ENCODE data around the gene HSH2D.

DNA sequence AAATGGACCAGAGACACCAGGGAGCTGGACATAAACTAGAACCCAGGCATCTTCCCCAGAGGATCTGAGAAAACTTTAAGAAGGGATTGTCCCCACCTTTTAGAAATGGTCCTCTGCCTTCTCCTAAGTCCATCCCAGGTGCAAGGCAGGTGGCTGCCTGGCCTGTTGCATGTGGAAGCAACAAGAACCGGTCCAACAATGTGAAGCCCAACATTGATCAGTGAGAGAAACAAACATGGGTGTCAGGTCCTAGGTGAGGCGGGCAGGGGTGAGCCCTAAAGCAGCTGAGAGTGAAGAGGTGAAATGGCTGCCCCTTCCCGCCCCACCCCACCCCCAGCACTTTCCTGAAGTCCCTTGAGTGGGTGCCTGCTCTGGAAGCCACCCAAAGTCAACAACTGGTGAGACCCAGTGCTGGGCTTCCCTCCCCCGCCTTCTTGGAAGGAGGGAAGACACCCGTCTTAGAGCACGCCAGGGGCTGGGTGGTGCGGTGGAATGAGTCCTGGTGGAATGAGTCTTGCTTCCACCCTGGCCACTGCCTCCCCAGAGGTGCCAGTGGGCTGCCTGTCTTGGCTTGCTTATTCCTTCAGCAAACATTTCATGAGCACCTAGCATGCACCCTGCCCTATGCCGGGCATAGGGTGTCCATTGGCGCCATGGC is 55.9 kb downstream of the HSH2D start:
- TF ChIP-seq, protein P1, sequence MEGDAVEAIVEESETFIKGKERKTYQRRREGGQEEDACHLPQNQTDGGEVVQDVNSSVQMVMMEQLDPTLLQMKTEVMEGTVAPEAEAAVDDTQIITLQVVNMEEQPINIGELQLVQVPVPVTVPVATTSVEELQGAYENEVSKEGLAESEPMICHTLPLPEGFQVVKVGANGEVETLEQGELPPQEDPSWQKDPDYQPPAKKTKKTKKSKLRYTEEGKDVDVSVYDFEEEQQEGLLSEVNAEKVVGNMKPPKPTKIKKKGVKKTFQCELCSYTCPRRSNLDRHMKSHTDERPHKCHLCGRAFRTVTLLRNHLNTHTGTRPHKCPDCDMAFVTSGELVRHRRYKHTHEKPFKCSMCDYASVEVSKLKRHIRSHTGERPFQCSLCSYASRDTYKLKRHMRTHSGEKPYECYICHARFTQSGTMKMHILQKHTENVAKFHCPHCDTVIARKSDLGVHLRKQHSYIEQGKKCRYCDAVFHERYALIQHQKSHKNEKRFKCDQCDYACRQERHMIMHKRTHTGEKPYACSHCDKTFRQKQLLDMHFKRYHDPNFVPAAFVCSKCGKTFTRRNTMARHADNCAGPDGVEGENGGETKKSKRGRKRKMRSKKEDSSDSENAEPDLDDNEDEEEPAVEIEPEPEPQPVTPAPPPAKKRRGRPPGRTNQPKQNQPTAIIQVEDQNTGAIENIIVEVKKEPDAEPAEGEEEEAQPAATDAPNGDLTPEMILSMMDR (IDR thresholded peaks at IDR 0.05), result no peak
- TF ChIP-seq EP300 (IDR thresholded peaks at IDR 0.05), result no peak
